ENCODE data around the gene SLC25A45.

Gene SLC25A45

DNA sequence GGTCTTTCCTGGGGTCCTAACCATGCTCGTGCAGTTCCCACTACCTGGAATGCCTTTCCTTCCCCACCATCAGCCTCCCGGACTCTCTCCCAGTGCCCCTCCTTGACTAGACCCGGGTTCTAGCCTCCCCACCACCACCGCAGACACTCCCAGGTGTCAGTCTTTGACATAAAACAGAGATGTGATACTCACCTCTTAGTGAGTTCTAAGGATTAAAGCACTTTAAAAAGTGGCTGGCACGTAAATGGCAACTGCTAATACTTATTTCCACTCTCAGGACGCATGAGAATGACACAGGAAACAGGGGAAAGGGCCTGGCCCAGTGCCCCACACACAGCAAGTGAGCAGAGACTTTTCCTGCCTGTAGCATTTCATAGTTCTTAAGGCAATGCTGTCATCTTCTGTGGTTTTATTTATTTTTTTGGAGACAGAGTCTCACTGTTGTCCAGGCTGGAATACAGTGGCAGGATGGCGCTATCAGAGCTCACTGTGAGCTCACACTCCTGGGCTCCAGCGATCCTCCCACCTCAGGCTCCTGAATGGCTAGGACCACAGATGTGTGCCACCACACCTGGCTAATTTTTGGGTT, 1.9 kb upstream of the SLC25A45 start:
- DNase-seq (ENCODE audit: low read depth), result no peak

DNA sequence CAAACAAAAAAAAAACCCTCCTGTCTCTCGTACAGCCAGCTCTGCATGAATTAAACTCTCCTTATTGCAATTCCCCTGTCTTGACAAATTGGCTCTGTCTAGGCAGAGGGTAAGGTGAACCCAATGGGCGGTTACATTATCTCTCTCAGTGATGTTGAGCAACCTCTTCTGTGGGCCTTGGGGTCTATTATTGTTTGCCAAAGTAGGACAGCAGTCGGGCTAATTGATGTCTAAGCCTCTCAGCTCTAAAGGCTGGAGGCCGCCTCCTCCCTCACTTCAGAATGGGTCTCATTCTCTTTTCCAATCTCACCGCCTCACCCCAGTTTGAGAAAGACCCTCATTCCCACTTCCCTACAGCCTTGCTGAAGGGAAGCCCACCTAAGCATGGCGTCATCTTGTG, 1.3 kb upstream of the SLC25A45 start:
- peak; percentile 53 for DNase-seq (ENCODE audit: low read depth)
- TF ChIP-seq, protein P1, sequence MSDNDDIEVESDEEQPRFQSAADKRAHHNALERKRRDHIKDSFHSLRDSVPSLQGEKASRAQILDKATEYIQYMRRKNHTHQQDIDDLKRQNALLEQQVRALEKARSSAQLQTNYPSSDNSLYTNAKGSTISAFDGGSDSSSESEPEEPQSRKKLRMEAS (IDR thresholded peaks at IDR 0.05; ENCODE audit: low read depth, low read length), result no peak
- TF ChIP-seq, protein P2, sequence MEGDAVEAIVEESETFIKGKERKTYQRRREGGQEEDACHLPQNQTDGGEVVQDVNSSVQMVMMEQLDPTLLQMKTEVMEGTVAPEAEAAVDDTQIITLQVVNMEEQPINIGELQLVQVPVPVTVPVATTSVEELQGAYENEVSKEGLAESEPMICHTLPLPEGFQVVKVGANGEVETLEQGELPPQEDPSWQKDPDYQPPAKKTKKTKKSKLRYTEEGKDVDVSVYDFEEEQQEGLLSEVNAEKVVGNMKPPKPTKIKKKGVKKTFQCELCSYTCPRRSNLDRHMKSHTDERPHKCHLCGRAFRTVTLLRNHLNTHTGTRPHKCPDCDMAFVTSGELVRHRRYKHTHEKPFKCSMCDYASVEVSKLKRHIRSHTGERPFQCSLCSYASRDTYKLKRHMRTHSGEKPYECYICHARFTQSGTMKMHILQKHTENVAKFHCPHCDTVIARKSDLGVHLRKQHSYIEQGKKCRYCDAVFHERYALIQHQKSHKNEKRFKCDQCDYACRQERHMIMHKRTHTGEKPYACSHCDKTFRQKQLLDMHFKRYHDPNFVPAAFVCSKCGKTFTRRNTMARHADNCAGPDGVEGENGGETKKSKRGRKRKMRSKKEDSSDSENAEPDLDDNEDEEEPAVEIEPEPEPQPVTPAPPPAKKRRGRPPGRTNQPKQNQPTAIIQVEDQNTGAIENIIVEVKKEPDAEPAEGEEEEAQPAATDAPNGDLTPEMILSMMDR (IDR thresholded peaks at IDR 0.05; ENCODE audit: low read depth, low read length), result no peak
- TF ChIP-seq POLR2A (IDR thresholded peaks at IDR 0.05; ENCODE audit: extremely low read depth, insufficient read length) (no peak), MYC (IDR thresholded peaks at IDR 0.05; ENCODE audit: low read depth, low read length) (no peak)
- H3K4me3 ChIP-seq (ENCODE audit: low read depth, low read length), result no peak overlapping the region

More for the DNA sequence above, 1.9 kb upstream of the SLC25A45 start:
- no peak overlapping the region for H3K4me3 ChIP-seq (ENCODE audit: low read depth, low read length)
- TF ChIP-seq, protein P1 (IDR thresholded peaks at IDR 0.05; ENCODE audit: low read depth, low read length), result no peak
- TF ChIP-seq, protein P2 (IDR thresholded peaks at IDR 0.05; ENCODE audit: low read depth, low read length), result no peak
- TF ChIP-seq MYC (IDR thresholded peaks at IDR 0.05; ENCODE audit: low read depth, low read length) (no peak), POLR2A (IDR thresholded peaks at IDR 0.05; ENCODE audit: extremely low read depth, insufficient read length) (no peak)

DNA sequence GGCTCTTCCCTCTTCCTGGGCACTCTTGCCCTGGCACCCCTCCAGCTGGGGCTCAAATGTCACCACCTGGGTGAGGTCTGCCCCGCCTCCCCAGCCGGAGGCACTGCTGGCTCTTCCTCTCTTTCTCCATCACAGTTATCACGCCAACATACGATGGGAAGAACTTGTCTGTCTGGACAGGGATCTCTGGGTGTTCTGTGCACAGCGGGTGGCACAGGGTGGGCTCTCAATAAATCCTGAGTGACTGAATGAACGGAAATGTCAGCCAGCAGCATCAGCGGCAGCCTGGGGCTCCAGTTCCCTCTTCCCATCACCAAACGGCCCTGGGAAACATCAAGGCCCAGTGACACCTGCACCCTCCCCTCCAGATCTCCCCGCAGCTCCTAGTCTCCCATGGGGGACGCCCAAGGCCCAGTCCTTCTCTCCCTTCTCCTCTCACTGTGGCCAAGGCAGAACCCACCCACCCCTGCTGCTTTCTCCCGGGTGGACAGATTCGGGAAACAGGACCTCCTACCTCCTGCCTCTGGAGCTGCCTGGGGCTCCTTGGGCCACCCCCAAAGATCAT, 440 bp upstream of the SLC25A45 start:
- TF ChIP-seq, protein P1 (IDR thresholded peaks at IDR 0.05; ENCODE audit: low read depth, low read length), result no peak
- TF ChIP-seq MYC (IDR thresholded peaks at IDR 0.05; ENCODE audit: low read depth, low read length) (no peak), POLR2A (IDR thresholded peaks at IDR 0.05; ENCODE audit: extremely low read depth, insufficient read length) (no peak)
- TF ChIP-seq, protein P2 (IDR thresholded peaks at IDR 0.05; ENCODE audit: low read depth, low read length), result no peak
- H3K4me3 ChIP-seq (ENCODE audit: low read depth, low read length), result peak overlapping the region; percentile 56
- no peak for DNase-seq (ENCODE audit: low read depth)

DNA sequence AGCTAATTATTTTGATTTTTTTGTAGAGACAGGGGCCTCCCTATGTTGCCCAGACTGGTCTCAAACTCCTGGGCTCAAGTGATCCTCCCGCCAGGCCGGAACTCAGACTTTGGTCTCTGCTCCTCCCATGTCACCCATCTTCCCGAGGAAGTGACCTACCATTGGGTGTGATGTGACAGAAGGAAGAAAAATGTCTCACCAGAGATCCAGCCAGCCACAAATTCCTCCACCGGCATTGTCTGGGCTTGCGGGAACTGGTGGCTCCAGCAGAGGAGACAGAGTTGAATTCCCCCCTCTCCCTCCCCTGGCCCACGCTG, 772 bp downstream of the SLC25A45 start:
- no peak for DNase-seq (ENCODE audit: low read depth)
- no peak overlapping the region for H3K4me3 ChIP-seq (ENCODE audit: low read depth, low read length)
- TF ChIP-seq POLR2A (IDR thresholded peaks at IDR 0.05; ENCODE audit: extremely low read depth, insufficient read length), result no peak
- TF ChIP-seq MYC (IDR thresholded peaks at IDR 0.05; ENCODE audit: low read depth, low read length), result no peak
- TF ChIP-seq, protein P2 (IDR thresholded peaks at IDR 0.05; ENCODE audit: low read depth, low read length), result no peak
- TF ChIP-seq, protein P1 (IDR thresholded peaks at IDR 0.05; ENCODE audit: low read depth, low read length), result no peak

DNA sequence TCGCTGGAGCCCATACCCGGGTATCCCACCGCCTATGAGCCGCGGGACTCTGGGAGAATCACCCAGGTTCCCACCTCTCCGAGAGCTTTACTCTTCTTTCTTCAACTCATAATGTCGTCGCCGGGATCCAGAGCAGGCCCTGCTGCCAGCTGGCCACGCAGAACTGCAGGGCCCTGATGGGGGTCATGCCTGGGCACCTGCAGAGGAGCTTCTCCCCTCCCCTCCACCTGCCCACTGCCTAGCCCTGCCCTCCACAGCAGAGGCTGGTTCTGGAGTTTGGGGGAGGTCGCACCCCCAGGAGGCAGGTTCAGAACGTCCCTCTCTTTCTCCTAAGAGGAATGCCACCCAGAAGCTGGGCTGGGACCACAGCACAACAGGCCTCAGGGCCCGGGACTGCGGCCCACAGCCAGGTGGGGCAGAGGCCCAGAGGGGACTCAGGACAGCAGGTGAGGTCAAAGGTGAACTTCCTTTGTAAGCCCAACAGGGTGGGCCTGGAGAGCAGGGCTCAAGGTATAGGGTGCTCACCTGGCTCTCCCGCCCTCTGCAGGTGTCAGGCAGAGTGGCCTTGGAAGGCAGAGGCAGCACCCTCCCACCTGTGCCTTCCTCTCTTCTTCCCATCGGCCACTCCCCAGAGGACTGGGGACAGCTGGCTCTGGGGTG, 1.9 kb downstream of the SLC25A45 start:
- TF ChIP-seq, protein P1 (IDR thresholded peaks at IDR 0.05; ENCODE audit: low read depth, low read length), result no peak
- TF ChIP-seq MYC (IDR thresholded peaks at IDR 0.05; ENCODE audit: low read depth, low read length), result no peak
- no peak for TF ChIP-seq POLR2A (IDR thresholded peaks at IDR 0.05; ENCODE audit: extremely low read depth, insufficient read length)
- TF ChIP-seq, protein P2 (IDR thresholded peaks at IDR 0.05; ENCODE audit: low read depth, low read length), result no peak
- no peak overlapping the region for H3K4me3 ChIP-seq (ENCODE audit: low read depth, low read length)
- DNase-seq (ENCODE audit: low read depth), result no peak

All from NB4 (cell line).